HepG2 (cell line): Measurements from ENCODE around the gene HECTD3. TPM values are rescaled to one million over a fixed set of nuclear protein-coding genes. Genes with fewer than 3 reads are reported as not detected.
A peak's percentile ranks its signal among the peaks of the same experiment; 100 is the strongest.

ENCODE experiments used
- AHR ChIP-seq: IDR thresholded peaks from 2 replicates; pipeline ENCODE4 v1.6.1; 2018; ENCODE audit warnings: missing genetic modification reagents, missing compliant biosample characterization
- FOXP1 ChIP-seq, 2 experiments: fragments of 450-650 bp in 1 of 2; IDR thresholded peaks; 2 replicates each; pipeline ENCODE4 v1.6.1; 2017 to 2018; ENCODE audit warnings: antibody characterized with exemption in 1 of 2
- HNRNPL ChIP-seq: fragments of 200-400 bp; formaldehyde crosslinking; IDR thresholded peaks from 2 replicates; pipeline ENCODE4 v1.6.1; 2017; ENCODE audit warnings: mild to moderate bottlenecking, low read depth, low read length
- ISL2 ChIP-seq: sonication (generic); formaldehyde crosslinking; IDR thresholded peaks from 2 replicates; pipeline ENCODE4 v1.5.0; 2020; ENCODE audit warnings: missing genetic modification reagents
- KMT2A ChIP-seq: sonication (generic); formaldehyde crosslinking; IDR thresholded peaks from 2 replicates; pipeline ENCODE4 v1.4.0; 2020; ENCODE audit warnings: missing genetic modification reagents
- NFE2 ChIP-seq: sonication (generic); formaldehyde crosslinking; IDR thresholded peaks from 2 replicates; pipeline ENCODE4 v1.4.0; 2020; ENCODE audit warnings: missing genetic modification reagents
- PHF8 ChIP-seq: sonication (generic); formaldehyde crosslinking; IDR thresholded peaks from 2 replicates; pipeline ENCODE4 v1.5.0; 2020; ENCODE audit warnings: missing genetic modification reagents
- PRMT3 ChIP-seq: sonication (generic); formaldehyde crosslinking; IDR thresholded peaks from 2 replicates; pipeline ENCODE4 v1.8.1; 2022; ENCODE audit warnings: low read depth, mild to moderate bottlenecking, moderate library complexity, missing genetic modification reagents, borderline replicate concordance
- SAFB2 ChIP-seq: sonication (generic); formaldehyde crosslinking; IDR thresholded peaks from 2 replicates; pipeline ENCODE4 v1.5.1; 2020; ENCODE audit warnings: missing genetic modification reagents, low read depth, mild to moderate bottlenecking, borderline replicate concordance
- SAP130 ChIP-seq: IDR thresholded peaks from 2 replicates; pipeline ENCODE4 v1.6.1; 2016; ENCODE audit warnings: low read depth
- SKIL ChIP-seq: sonication (generic); formaldehyde crosslinking; IDR thresholded peaks from 2 replicates; pipeline ENCODE4 v1.8.0; 2022; ENCODE audit warnings: missing genetic modification reagents, mild to moderate bottlenecking, moderate library complexity, borderline replicate concordance
- TAF1 ChIP-seq: sonication (generic); formaldehyde crosslinking; IDR thresholded peaks from 2 replicates; pipeline ENCODE4 v1.4.0; 2020; ENCODE audit warnings: missing genetic modification reagents
- ZC3H4 ChIP-seq: sonication (generic); formaldehyde crosslinking; IDR thresholded peaks from 2 replicates; pipeline ENCODE4 v1.4.0; 2020; ENCODE audit warnings: missing genetic modification reagents, borderline replicate concordance
- ZNF605 ChIP-seq: sonication (generic); formaldehyde crosslinking; IDR thresholded peaks from 2 replicates; pipeline ENCODE4 v1.8.0; 2022; ENCODE audit warnings: mild to moderate bottlenecking, missing genetic modification reagents
- polyA plus RNA-seq, 8 experiments: library from polyadenylated mRNA; depleted of rRNA in 3 of 8; stranded (reverse) in 7 of 8; unstranded in 1 of 8; fragments of >200 nt; fragmentation: Illumina TruSeq in 4 of 8; extraction: Trizol in 4 of 8; gene quantifications; 2 replicates each; pipeline versions ENCODE4 v1.2.1 to v1.2.3, GENCODE V29; 2011 to 2016; ENCODE audit warnings: low read depth in 4 of 8, missing spikeins in 1 of 8, mixed read lengths in 1 of 8; ENCODE audit not compliant: insufficient read depth in 1 of 8
- total RNA-seq, 5 experiments: library from RNA; depleted of rRNA; stranded (reverse); fragments of >200 nt; fragmentation: Illumina TruSeq; extraction: Trizol; gene quantifications; 2 replicates each; pipeline ENCODE4 v1.2.3, GENCODE V29; 2016; ENCODE audit warnings: low read depth in 1 of 5
- TF ChIP-seq, protein P1 (sequence below), 2 experiments: fragments of 450-650 bp in 1 of 2; sonication (generic) in 1 of 2; formaldehyde crosslinking in 1 of 2; IDR thresholded peaks; 2 replicates each; pipeline versions ENCODE4 v1.6.1 to v1.8.0; 2016 to 2022; ENCODE audit warnings: antibody characterized with exemption in 1 of 2, mild to moderate bottlenecking in 1 of 2, missing genetic modification reagents in 1 of 2

The HECTD3 gene
- total and polyA plus RNA-seq, 2 of the 13 experiments (the other 11 are each of a cell fraction or from before 2014, with no cell fraction given) = 18.6 to 24.5 TPM

DNA sequence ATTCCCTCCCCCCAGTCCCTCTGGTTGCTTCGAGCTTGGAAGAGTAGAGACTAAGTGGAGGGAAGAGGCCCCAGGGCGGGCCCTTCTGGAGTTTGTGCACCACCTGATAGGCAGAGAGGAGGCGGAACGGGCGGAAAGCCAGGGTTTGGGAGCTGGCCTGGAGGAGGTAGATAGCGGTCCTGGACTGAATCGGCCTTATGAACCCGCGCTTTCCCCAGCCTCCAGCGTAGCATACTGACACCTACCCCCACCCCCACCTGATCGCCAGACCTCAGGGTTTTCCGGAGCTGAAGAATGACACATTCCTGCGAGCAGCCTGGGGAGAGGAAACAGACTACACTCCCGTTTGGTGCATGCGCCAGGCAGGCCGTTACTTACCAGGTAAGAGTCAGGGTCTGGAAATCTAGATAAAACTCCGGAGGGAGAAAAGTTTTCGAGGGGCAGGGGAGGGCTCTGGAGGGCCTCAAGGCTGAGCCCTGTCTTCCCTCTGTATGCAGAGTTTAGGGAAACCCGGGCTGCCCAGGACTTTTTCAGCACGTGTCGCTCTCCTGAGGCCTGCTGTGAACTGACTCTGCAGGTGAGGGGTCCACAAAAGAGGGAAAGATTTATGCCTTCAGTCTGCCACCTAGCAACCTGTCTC lies 1.6 kb upstream of the HECTD3 start (continued):
- TF ChIP-seq PHF8 (CRISPR knock-in tag) (0 out of 2 replicates have a peak, but pooled peaks have one; percentile 40), ZNF605 (0 out of 2 replicates have a peak, but pooled peaks have one; percentile 16), ISL2 (no peak; the same call in 1 of the 2 replicates), SAFB2 (CRISPR knock-in tag) (no peak), PRMT3 (CRISPR knock-in tag) (no peak), KMT2A (CRISPR knock-in tag) (0 out of 2 replicates have a peak, but pooled peaks have one; percentile 9), HNRNPL (no peak), NFE2 (CRISPR knock-in tag) (no peak), SKIL (no peak), SAP130 (0 out of 2 replicates have a peak, but pooled peaks have one; percentile 58), ZC3H4 (CRISPR knock-in tag) (no peak), TAF1 (peak; percentile 12; the same call in 1 of the 2 replicates), FOXP1 (IDR thresholded peaks at IDR 0.05) (no peak), FOXP1 (CRISPR knock-in tag; IDR thresholded peaks at IDR 0.05) (no peak), AHR (no peak)
- TF ChIP-seq, protein P1, sequence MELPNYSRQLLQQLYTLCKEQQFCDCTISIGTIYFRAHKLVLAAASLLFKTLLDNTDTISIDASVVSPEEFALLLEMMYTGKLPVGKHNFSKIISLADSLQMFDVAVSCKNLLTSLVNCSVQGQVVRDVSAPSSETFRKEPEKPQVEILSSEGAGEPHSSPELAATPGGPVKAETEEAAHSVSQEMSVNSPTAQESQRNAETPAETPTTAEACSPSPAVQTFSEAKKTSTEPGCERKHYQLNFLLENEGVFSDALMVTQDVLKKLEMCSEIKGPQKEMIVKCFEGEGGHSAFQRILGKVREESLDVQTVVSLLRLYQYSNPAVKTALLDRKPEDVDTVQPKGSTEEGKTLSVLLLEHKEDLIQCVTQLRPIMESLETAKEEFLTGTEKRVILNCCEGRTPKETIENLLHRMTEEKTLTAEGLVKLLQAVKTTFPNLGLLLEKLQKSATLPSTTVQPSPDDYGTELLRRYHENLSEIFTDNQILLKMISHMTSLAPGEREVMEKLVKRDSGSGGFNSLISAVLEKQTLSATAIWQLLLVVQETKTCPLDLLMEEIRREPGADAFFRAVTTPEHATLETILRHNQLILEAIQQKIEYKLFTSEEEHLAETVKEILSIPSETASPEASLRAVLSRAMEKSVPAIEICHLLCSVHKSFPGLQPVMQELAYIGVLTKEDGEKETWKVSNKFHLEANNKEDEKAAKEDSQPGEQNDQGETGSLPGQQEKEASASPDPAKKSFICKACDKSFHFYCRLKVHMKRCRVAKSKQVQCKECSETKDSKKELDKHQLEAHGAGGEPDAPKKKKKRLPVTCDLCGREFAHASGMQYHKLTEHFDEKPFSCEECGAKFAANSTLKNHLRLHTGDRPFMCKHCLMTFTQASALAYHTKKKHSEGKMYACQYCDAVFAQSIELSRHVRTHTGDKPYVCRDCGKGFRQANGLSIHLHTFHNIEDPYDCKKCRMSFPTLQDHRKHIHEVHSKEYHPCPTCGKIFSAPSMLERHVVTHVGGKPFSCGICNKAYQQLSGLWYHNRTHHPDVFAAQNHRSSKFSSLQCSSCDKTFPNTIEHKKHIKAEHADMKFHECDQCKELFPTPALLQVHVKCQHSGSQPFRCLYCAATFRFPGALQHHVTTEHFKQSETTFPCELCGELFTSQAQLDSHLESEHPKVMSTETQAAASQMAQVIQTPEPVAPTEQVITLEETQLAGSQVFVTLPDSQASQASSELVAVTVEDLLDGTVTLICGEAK (IDR thresholded peaks at IDR 0.05) = no peak
- TF ChIP-seq, protein P1 (CRISPR knock-in tag; IDR thresholded peaks at IDR 0.05) = no peak
